ENCODE results near the gene MCUR1.

Gene MCUR1

GRCh38 chr6:13742961-13743735, 71.2 kb downstream of the MCUR1 start:
- TF ChIP-seq ZFX (IDR thresholded peaks at IDR 0.05; ENCODE audit: borderline replicate concordance), result no peak
- no peak for TF ChIP-seq CTCF (IDR thresholded peaks at IDR 0.05)
- H3K27ac ChIP-seq, result no peak overlapping the region

- no peak overlapping the region for H3K27ac ChIP-seq
- TF ChIP-seq CTCF (IDR thresholded peaks at IDR 0.05), result no peak
- TF ChIP-seq ZFX (IDR thresholded peaks at IDR 0.05; ENCODE audit: borderline replicate concordance), result no peak
These were observed 73.0 kb downstream of the MCUR1 start for GRCh38 chr6:13741365-13741764.

Measured in 22Rv1 (cell line).